ENCODE measurements around the gene RPL10A.

DNA sequence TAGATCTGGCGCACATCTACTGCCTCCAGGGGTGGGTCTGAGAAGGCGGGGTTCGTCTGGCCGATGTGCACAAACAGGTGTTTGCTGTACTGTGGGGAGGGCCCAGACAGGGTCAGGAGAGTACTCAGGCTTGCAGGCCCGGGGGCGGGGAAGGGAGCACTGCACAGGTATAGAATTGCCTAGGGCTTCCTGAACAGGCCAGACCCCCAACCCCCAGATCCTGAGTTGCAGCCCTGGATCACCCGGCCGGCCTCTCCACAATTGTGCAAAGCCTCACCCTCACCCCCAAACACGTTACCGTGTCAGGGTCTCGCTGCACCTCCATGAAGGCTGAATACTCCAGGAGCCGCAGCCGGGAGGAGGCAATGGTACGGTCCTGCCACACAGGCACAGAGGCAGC lies 7.8 kb downstream of the RPL10A start:
- TF ChIP-seq, protein P1, sequence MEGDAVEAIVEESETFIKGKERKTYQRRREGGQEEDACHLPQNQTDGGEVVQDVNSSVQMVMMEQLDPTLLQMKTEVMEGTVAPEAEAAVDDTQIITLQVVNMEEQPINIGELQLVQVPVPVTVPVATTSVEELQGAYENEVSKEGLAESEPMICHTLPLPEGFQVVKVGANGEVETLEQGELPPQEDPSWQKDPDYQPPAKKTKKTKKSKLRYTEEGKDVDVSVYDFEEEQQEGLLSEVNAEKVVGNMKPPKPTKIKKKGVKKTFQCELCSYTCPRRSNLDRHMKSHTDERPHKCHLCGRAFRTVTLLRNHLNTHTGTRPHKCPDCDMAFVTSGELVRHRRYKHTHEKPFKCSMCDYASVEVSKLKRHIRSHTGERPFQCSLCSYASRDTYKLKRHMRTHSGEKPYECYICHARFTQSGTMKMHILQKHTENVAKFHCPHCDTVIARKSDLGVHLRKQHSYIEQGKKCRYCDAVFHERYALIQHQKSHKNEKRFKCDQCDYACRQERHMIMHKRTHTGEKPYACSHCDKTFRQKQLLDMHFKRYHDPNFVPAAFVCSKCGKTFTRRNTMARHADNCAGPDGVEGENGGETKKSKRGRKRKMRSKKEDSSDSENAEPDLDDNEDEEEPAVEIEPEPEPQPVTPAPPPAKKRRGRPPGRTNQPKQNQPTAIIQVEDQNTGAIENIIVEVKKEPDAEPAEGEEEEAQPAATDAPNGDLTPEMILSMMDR (optimal IDR thresholded peaks at IDR 0.05 in 1 of 3, IDR thresholded peaks at IDR 0.05 in 1 of 3, conservative IDR thresholded peaks at IDR 0.05 in 1 of 3; ENCODE audit: extremely low read depth in 1 of 3, insufficient read depth in 2 of 3, low read length in 3 of 3): no peak
- no peak for TF ChIP-seq EZH2 (IDR thresholded peaks at IDR 0.05; ENCODE audit: low read length)
